GM19452 (cell line): ENCODE data around the gene CREG1.
A peak's percentile ranks its signal among the peaks of the same experiment; 100 is the strongest.
"Not testable (repeated sequence)": the region's sequence is repeated elsewhere in the genome, so short reads cannot be mapped to it uniquely, and the experiment has no call there.

Source experiments
- ATAC-seq: cut with Tn5 transposase; IDR thresholded peaks from one replicate; pipeline ENCODE4 v1.9.1; 2021; ENCODE audit not compliant: unreplicated experiment

Gene CREG1

DNA sequence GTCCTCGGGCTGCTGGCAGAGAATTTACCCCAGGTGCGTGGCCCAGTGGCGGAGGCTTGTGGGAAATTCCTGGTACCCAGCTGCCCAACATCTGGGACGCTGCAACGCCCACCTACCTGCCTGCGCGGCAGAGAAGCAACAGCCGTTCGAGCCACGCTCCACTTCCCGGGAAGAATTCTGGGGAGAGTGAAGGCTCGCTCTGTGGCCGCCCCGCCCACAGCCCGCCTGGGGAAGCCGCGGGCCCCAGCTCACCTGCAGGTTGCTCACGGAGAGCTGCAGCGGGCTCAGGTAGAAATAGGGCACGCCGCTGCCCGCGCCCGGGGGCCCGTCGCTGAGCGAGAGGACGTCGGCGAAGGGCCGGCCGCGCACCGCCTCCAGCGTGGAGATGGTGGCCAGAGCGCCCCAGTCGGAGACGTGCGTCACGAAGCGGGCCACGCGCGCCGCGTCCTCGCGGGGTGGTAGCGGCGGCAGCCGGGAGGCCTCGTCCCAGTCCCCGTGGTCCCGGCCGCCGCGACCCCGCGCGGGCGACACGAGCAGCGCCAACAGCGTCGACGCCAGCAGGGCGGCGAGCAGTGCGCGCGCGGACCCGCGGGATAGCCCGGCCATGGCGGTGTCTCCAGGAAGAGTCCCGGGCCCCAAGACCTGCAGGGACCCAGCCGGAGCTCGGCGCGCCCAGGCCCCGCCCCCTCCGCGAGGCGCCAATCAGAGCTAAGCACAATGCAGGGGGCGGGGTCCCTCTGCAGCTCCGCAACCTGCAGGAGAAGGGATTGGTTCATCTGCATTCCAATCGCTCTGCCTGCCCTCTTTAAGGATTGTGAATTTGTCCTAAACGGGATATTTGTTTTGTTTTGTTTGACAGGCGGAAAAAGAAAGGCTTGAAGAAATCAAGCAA, at the start of gene CREG1:
CREG1 (minus strand) TSS at position 627 of the 892 bp plus-strand sequence.
- ATAC-seq, result peak; percentile 98

DNA sequence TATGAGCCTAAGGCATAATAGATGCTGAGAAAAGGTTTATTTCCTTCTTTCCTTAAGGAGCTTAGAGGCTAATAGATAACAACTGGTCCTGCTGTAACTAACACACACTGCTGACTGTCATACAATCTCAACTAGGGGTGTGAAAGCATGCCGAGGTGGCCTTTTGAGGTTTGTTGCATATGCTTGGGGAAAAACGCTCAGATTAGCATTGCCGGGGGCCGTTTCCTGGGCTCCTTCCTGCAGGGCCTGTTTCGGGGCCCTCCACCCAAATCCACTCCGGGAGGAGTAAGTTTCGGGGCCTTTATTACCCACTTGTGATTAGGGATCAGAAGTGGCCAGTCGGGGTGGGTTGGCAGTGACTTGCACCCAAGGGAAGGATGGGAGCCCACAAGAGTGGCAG, 49.3 kb upstream of the CREG1 start:
- no peak for ATAC-seq

DNA sequence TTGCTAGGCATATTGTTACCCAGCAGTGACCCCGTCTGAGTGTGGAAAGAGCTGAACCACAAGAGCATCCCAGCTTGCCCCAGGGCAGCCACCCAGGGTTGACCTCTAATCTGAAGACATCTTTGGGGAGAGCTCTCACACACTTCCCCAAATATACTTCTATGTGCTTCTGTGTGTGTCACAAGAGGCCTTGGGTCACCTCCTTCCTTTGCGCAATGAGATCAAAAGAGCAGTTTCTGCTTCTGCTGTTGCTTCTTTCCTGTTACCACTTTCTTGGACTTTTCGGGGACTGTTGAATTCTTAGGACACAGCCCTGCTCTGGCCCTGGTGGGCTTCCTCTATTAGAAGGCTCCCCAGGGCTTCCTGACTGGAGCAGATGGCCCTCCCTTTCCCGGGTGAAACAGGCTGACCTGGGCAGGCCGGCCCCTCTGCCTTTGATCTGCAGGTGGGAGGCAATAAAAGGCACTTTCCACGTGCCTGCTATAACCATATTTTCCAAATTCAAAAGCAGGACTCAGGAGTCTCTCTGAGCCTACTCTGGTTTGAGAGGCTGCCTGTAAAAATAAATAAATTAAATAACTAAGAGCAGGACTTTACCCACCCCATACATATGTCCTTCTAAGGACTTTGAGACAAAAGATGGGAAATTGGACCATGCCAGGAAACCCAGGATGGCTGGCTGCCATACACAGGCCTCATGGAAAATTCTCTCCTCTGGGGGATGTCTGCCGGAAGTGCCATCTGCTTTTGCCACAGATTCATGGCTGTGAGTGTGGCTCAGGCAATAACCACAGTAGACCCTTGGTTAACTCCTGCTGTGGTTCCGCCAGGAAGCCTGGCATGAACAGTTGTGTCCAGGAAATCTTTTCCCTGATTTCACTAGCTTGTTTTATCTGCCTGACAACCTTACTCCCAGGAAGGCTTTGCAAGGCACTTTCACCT, 48.2 kb upstream of the CREG1 start:
- no peak for ATAC-seq

DNA sequence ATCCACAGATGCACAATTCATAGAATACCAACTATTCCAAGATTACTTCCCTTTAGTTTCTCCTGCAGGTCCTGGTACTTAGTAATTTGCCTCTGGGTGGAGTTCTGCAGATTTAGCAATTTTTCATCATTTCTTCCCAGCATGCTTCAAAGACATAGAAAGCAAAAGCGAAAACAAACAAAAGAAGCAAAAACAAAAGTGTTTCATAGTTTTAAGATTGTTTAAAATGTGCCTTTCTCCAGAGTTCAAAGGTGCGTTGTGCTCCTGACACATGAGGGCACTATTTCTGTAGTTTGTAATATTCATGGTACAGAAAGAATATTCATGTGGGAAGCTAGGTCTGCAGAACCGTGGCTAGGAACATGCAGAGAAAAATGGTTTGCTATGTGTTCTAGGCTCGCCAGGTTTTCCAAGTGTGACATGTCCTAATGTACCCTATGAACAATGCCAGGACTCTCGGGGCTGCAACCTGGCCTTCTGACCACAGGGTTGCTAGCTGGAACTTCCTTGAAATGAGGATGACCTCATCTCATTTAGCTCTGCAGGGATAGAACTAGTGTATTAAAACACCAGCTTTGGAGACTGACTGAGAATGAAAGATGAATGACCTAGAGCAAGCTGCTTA, 46.5 kb upstream of the CREG1 start:
- peak; percentile 70 for ATAC-seq

DNA sequence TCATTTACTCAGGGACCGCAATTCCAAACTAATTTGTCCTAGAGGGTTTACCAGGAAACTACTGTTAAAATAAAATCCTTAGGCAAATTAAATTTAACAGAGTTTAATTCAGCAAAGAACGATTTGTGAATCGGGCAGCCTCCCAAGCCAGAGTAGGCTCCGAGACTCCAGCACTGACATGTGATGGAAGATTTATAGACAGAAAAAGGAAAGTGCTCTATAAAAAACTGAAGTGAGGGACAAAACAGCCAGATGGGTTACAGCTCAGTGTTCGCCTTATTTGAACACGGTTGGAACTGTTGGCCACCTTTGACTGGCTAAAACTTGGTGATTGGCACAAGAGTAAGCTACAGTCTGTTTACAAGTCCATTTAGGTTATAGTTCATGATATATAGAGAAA, 41.3 kb upstream of the CREG1 start:
- no peak for ATAC-seq

DNA sequence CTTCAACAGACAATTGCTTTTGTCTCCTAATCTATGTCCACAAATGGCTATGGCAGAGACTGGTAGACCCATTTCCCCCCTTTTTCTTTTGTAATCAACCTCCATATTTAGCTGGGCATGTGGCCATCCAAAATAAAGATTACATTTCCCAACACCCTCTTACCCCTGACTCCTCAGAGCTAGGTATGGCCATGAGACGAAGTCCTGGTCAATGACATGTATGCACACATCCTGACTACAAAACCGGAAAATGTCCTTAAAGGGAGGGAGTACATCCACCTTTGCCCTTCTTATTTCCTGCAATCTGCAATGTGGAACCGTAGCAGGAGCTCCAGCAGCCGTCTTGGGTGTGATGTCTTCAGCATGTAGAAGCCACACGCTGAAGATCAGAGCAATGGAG, 40.3 kb upstream of the CREG1 start:
- no peak for ATAC-seq

DNA sequence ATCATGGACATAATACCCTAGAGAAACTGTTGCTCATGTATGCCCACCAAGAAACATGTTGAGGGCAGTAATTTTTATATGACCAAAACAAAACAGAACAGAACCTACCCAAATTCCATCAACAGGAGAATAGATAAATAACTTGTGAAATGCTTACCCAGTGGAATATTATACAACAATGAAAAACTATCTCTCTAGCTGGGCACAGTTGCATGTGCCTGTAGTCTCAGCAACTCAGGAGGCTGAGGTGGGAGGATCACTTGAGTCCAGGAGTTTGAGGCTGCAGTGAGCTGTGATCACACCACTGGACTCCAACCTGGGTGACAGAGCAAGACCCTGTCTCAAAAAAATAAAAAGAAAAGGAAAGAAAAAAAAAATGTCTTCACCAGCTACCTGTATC, 38.9 kb upstream of the CREG1 start:
- ATAC-seq, result no peak

DNA sequence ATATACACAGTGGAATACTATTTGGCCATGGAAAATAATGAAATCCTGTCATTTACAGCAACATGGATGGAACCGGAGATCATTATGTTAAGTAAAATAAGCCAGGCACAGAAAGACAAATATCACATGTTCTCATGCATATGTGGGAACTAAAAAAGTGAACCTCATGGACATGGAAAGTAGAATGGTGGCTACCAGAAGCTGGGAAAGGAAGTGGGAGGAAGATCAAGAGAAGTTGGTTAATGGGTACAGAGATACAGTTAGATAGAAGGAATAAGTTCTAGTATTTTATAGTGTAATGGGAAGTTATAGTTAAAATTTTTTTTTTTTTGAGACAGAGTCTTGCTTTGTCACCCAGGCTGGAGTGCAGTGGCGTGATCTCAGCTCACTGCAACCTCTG, 34.8 kb upstream of the CREG1 start:
- no peak for ATAC-seq

DNA sequence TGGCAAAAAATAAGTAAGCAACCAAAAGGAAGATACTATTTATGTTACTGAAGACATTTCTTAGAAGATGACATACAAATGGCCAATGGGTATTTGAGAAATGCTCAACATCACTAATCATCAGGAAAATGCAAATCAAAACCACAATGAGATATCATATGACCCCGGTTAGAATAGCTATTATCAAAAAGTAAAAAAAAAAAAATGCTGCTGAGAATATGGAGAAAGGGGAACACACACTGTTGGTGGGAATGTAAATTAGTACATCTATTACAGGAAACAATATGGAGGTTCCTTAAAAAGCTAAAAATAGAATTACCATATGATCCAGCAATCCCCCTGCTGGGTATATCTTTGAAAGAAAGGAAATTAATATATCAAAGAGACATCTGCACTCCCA, 34.3 kb upstream of the CREG1 start:
- no peak for ATAC-seq

DNA sequence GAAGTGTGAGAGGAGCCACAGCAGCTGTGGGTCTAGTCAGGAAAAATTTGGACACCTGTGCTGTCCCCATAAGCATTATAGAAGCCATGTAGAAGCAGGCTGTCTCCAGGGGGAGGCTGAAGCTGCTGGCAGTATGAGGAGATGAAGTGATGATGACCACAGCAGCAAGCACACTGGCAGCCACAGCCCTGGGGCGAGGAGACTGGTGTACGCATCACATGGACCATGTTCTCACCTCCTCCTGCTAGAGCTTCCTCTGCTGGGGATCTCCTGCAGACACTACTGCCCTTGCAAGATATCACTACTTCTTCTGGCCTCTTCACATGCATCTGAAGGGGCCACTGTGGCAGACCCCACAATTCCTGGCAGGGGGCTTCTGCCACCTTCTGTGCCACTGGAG, 33.8 kb upstream of the CREG1 start:
- no peak for ATAC-seq

DNA sequence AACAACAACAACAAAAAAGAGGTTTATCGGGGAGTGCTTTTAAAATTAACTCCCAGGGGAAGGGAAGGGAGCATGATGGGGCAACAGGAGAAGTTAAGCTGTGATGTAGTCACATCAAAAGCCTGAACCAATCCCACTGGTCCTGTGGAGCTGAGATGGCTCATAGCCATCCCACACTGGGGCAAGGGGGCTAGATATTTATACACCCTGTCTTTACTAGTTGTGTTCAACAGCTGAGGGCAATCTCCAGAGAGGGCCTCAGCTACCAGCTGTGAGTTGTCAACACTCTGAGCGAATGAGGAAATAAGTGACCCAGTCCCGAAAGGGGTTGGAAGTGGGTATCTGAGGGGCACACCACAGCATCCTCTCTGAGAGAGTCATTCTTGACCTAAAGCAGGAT, 31.0 kb upstream of the CREG1 start:
- ATAC-seq, result no peak

DNA sequence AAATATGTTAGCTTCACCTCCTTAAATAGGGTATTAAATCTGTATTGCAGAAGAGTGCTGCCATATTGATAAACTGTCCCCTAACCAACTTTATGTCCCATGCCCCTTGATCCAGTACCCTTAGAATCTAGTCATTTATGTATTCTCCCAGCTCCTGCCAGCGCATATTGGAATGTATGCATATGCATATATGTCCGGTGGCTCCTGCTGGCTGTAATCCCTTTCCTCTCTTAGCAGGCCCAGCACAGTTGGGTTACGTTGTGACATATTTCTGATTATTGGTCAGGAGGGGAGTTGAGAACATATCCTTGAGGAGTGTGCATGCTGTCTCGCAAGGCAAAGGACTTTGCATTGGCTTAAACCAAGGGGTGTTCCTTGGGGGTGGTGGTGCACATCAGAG, 29.2 kb upstream of the CREG1 start:
- no peak for ATAC-seq

DNA sequence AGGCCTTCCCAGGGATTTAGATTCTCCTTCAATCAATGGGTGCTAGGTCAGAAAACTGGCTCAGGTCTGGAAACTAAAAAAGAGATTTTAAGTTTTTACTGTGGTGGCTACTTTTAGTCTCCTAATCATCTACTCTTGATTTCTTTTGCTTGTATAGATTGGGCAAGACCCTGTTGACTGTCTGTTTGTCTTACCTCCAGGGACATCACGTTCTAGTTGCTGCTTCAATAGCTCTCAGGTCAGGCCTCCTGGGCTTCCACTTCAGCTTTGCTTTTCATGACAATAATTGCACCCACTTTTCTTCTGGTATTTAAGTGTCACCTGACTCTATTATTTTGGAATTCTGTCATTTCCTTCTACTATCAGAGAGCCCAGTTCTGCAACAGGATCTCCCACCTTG, 28.5 kb upstream of the CREG1 start:
- ATAC-seq, result no peak

DNA sequence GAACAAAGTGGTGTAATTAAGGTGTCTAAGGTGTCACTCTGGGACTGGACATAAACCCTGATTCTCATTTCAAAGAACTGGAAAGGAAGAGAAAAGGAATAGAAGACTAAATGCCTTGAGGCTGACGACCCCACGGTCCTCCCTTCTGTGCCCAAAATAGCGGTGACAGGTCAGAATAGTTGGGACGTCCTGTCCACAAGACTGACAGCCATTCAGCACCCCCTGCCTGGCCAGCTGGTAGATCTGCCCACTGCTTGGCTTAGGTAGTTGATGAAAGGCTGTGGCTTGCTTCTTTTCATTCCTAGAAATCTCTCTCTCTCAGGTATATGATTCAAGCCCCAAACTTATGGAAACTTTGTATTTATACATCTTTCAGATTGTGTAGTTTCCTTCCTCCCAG, 26.4 kb upstream of the CREG1 start:
- ATAC-seq, result no peak

DNA sequence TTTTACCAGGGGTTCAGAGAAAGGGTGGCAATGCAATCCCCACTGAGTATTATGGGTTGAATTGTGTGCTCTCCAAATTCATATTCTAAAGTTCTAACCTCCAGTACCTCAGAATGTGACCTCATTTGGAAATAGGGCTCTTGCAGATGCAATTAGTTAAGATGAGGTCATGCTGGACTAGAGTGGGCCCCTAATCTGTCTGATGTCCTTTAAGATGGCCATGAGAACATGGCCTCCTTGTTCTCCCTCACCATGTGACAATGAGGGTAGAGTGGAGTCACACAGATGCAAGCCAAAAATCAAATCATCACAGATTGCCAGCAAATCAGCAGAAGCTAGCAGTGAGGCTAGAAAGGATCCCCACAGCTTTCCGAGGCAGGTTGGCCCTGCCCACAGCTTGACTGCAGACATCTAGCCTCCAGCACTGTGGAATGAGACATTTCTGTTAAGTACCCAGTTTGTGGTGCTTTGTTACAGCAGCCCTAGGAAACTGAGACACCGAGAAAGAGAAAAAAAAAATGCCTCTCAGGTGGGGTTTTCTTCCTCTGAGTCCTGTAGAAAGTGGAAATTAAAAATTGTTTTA, 25.5 kb upstream of the CREG1 start:
- no peak for ATAC-seq

DNA sequence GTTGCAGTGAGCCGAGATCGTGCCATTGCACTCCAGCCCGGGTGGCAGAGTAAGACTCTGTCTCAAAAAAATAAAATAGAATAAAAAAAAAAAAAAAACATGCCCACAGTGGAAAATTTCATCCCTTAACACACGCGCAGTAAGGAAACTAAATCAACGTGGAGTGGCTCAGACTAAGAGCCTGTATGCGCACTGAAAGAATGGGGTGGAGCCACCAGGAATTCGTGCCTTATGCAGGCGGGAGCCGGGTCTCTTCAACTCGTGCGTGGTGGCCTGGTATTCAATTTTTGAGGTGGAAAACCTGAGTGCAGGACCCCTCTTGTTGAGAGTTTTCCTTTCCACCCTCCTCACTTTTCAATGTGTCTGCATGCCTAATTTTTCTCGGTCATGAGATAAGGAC, 22.1 kb upstream of the CREG1 start:
- ATAC-seq, result no peak

DNA sequence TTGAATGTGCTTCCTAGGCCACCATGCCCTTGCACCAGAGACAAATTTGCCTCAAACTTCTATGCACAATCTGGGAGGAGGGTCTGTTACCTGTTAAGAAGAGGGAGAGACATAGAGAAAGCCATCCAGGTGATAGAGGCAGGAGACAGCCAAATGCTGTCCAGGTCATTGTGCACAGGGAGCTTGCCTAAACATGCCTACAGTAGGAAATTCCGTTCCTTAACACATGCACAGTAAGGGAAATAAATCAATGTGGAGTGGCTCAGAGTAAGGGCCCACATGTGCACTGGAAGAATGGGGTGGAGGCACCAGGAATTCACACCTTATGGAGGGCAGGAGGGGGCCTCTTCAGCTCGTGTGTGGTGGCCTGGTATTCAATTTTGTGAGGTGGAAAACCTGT, 19.5 kb upstream of the CREG1 start:
- no peak for ATAC-seq

DNA sequence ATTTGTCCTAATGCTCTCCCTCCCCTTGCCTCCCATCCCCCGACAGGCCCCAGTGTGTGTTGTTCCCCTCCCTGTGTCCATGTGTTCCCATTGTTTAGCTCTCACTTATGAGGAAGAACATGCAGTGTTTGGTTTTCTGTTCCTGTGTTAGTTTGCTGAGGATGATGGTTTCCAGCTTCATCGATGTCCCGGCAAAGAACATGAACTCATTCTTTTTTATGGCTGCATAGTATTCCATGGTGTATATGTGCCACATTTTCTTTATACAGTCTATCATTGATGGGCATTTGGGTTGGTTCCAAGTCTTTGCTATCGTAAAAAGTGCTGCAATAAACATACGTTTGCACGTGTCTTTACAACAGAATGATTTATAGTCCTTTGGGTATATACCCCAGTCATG, 17.1 kb upstream of the CREG1 start:
- not testable (repeated sequence) for ATAC-seq

DNA sequence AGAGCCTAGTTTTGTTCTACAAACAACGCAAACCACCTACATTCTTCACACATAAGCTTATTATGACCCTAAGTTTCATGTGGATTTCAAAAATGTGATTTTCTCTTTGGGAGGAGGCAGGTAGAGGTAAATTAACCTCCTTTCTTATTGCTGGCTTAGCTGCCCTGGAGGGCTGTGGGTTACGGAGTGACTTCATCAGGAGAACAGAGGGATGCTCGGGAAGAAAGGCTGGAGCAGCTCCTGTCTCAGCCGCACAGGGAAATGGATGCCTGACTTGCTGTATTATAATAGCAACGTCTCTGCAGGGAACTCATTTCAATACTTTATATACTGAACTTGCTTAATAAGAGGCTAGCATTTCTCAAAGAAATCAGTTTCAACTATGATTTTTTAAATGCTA, 14.1 kb upstream of the CREG1 start:
- no peak for ATAC-seq

DNA sequence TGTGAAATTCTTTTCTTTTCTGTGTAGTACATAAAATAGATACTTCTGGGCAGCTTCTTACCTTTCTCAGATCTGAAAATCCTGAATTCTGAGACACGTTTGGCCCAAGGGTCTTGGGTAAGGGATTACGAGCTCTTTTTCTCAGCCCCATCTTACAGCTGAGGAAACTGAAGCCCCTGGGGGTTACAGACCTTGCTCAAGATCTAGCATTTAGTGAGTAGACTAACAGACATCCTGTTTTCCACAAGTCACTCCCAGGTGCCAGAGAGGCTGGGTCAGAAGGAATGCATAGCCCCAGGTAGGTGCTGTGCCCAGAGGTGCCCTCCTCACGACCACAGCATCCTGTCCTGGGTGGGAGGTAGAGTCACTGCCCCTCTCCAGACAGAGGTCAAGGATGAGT, 13.2 kb upstream of the CREG1 start:
- no peak for ATAC-seq

DNA sequence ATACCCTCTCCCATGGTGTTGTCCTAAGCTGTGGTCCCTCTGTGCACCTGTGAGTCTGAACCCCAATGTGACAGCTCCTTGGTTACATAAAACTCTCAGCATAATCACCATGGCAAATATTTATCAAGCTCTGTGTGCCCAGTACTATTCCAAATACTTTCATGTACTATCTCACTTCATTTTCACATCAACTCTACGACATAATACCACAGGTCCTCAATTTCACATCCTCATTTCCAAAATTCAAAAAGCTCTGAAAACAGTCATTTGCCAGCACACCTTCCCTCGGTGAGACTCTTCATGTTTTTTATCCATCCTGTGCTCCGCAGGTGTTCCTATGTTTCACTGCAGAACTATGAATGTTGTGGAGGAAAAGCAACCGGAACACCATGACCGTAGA, 12.4 kb upstream of the CREG1 start:
- no peak for ATAC-seq
